ENCODE results near the gene DENND1B. TPM values are rescaled to one million over a fixed set of nuclear protein-coding genes. Genes with fewer than 3 reads are reported as not detected.

Gene DENND1B, protein sequence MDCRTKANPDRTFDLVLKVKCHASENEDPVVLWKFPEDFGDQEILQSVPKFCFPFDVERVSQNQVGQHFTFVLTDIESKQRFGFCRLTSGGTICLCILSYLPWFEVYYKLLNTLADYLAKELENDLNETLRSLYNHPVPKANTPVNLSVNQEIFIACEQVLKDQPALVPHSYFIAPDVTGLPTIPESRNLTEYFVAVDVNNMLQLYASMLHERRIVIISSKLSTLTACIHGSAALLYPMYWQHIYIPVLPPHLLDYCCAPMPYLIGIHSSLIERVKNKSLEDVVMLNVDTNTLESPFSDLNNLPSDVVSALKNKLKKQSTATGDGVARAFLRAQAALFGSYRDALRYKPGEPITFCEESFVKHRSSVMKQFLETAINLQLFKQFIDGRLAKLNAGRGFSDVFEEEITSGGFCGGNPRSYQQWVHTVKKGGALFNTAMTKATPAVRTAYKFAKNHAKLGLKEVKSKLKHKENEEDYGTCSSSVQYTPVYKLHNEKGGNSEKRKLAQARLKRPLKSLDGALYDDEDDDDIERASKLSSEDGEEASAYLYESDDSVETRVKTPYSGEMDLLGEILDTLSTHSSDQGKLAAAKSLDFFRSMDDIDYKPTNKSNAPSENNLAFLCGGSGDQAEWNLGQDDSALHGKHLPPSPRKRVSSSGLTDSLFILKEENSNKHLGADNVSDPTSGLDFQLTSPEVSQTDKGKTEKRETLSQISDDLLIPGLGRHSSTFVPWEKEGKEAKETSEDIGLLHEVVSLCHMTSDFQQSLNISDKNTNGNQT
- total RNA-seq, result 7.0 and 7.5 TPM in 2 replicates

- Histone ChIP-seq H3K36me3 (ENCODE audit: control insufficient read depth, insufficient read depth, low read length) (no peaks in the 10 kb centered on the region), H3K4me3 (ENCODE audit: low read depth, low read length) (peak within 1 kb of the TSS; percentile 52), H3K27me3 (ENCODE audit: control insufficient read depth, insufficient read depth, low read length) (no peaks in the 10 kb centered on the region)
- TF ChIP-seq, protein P1, sequence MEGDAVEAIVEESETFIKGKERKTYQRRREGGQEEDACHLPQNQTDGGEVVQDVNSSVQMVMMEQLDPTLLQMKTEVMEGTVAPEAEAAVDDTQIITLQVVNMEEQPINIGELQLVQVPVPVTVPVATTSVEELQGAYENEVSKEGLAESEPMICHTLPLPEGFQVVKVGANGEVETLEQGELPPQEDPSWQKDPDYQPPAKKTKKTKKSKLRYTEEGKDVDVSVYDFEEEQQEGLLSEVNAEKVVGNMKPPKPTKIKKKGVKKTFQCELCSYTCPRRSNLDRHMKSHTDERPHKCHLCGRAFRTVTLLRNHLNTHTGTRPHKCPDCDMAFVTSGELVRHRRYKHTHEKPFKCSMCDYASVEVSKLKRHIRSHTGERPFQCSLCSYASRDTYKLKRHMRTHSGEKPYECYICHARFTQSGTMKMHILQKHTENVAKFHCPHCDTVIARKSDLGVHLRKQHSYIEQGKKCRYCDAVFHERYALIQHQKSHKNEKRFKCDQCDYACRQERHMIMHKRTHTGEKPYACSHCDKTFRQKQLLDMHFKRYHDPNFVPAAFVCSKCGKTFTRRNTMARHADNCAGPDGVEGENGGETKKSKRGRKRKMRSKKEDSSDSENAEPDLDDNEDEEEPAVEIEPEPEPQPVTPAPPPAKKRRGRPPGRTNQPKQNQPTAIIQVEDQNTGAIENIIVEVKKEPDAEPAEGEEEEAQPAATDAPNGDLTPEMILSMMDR (IDR thresholded peaks at IDR 0.05; ENCODE audit: insufficient read depth, low read length, poor library complexity, severe bottlenecking), result no peak
- no peak for DNase-seq (ENCODE audit: low read depth)
Observed at GRCh38 chr1:197775282-197776262, at the start of gene DENND1B. DENND1B (minus strand) TSS chr1:197775480; CDS start chr1:197775155, 325 bp downstream.

DNA sequence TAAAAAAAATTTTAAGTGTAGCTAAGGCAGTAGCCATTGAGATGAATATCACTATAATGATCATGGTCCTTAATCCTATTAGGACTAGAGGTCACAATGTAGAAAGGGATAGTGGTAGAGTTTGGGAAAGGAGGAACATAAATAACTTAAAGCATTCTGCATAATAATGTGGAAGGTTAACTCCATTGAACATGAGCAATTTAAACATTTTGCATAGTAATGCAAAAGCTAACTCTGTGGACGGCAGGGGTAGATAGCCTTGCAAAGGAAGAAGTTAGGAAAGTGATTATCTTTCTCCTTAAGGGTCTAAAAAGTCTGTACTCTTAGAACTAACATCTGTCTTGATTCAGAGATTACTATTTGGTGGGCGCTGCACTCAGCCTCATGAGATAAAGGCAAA lies 39.0 kb upstream of the DENND1B start:
- TF ChIP-seq, protein P1 (IDR thresholded peaks at IDR 0.05; ENCODE audit: insufficient read depth, low read length, poor library complexity, severe bottlenecking), result no peak
- Histone ChIP-seq H3K4me3 (ENCODE audit: low read depth, low read length) (no peak overlapping the region), H3K36me3 (ENCODE audit: control insufficient read depth, insufficient read depth, low read length) (no peaks in the 10 kb centered on the region), H3K27me3 (ENCODE audit: control insufficient read depth, insufficient read depth, low read length) (no peaks in the 10 kb centered on the region)
- DNase-seq (ENCODE audit: low read depth), result no peak

- TF ChIP-seq, protein P1 (IDR thresholded peaks at IDR 0.05; ENCODE audit: insufficient read depth, low read length, poor library complexity, severe bottlenecking), result no peak
- H3K4me3 ChIP-seq (ENCODE audit: low read depth, low read length), result no peak overlapping the region
- no peaks in the 10 kb centered on the region for H3K27me3 ChIP-seq (ENCODE audit: control insufficient read depth, insufficient read depth, low read length)
- no peaks in the 10 kb centered on the region for H3K36me3 ChIP-seq (ENCODE audit: control insufficient read depth, insufficient read depth, low read length)
- DNase-seq (ENCODE audit: low read depth), result no peak
Observed at GRCh38 chr1:197813741-197814140, 38.5 kb upstream of the DENND1B start.

GRCh38 chr1:197811769-197812168 lies 36.5 kb upstream of the DENND1B start:
- no peaks in the 10 kb centered on the region for H3K27me3 ChIP-seq (ENCODE audit: control insufficient read depth, insufficient read depth, low read length)
- TF ChIP-seq, protein P1 (IDR thresholded peaks at IDR 0.05; ENCODE audit: insufficient read depth, low read length, poor library complexity, severe bottlenecking), result no peak
- no peak overlapping the region for H3K4me3 ChIP-seq (ENCODE audit: low read depth, low read length)
- DNase-seq (ENCODE audit: low read depth), result no peak
- no peaks in the 10 kb centered on the region for H3K36me3 ChIP-seq (ENCODE audit: control insufficient read depth, insufficient read depth, low read length)

DNA sequence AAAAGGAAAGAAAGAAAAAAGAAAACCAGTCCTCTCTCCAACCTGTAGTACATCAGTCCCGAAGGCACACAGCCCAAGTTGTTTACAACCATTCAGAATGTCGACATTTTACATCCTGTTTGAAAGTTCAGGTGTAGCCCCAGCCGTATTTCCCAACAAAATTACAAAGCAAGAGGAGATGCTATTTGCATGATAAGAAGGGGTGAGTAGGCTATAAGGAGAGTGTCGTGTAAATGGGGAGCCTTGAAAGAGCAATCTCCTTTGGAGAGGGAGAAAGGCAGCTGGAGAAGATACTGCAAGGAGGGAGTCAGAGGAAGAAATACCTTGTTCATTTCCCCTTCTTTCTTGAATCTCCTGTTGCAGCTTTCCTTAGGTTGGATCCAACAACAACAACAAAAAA lies 35.5 kb upstream of the DENND1B start:
- TF ChIP-seq, protein P1 (IDR thresholded peaks at IDR 0.05; ENCODE audit: insufficient read depth, low read length, poor library complexity, severe bottlenecking), result no peak
- no peak overlapping the region for H3K4me3 ChIP-seq (ENCODE audit: low read depth, low read length)
- no peaks in the 10 kb centered on the region for H3K27me3 ChIP-seq (ENCODE audit: control insufficient read depth, insufficient read depth, low read length)
- no peaks in the 10 kb centered on the region for H3K36me3 ChIP-seq (ENCODE audit: control insufficient read depth, insufficient read depth, low read length)
- DNase-seq (ENCODE audit: low read depth), result no peak
